SK-N-SH (cell line): Measurements from ENCODE around the gene SPOCK1. TPM values are rescaled to one million over a fixed set of nuclear protein-coding genes. Genes with fewer than 3 reads are reported as not detected.

ENCODE experiments used
- CTCF ChIA-PET: fragments of 300-600, 350-600 bp; formaldehyde crosslinking; extraction: SDS; loops from one replicate; lab custom pipeline; 2021; lab: Yijun Ruan, JAX
- POLR2A ChIA-PET: fragments of 350-600 bp; sonication (Branson Sonifier 250); formaldehyde crosslinking; extraction: SDS; loops from one replicate; lab custom pipeline; 2020; ENCODE audit warnings: antibody characterized with exemption, inconsistent platforms; lab: Yijun Ruan, JAX
- DNase-seq: peaks from one replicate; pipeline ENCODE4 v3.0.0; 2012
- H2AFZ ChIP-seq: fragments of 200-600 bp; sonication (generic); 2 replicates; pipeline ENCODE4 v1.8.1; 2016; ENCODE audit warnings: antibody characterized with exemption, mild to moderate bottlenecking, low read depth
- H3F3A ChIP-seq: fragments of 200-600 bp; sonication (generic); replicated peaks from 2 replicates; pipeline ENCODE3; 2016; ENCODE audit warnings: antibody characterized with exemption, mild to moderate bottlenecking; ENCODE audit not compliant: insufficient read depth
- H3K27ac ChIP-seq, 2 experiments: fragments of 200-500 bp in 1 of 2; fragments of 200-600 bp in 1 of 2; sonication (Bioruptor generic) in 1 of 2; sonication (generic), shearing (Covaris generic) in 1 of 2; 2 replicates each; pipeline versions ENCODE4 v1.5.1 to v1.6.1; 2014 to 2016; ENCODE audit warnings: low read depth in 2 of 2, inconsistent platforms in 1 of 2, low read length in 1 of 2, mild to moderate bottlenecking in 1 of 2, mixed read lengths in 1 of 2
- H3K27me3 ChIP-seq: fragments of 200-600 bp; sonication (generic), shearing (Covaris generic); 2 replicates; pipeline ENCODE4 v1.6.1; 2016; ENCODE audit warnings: mixed run types; ENCODE audit not compliant: insufficient read depth
- H3K36me3 ChIP-seq, 2 experiments: fragments of 200-500 bp in 1 of 2; fragments of 200-600 bp in 1 of 2; sonication (Bioruptor generic) in 1 of 2; sonication (generic) in 1 of 2; replicated peaks in 1 of 2; 2 replicates each; pipeline versions ENCODE3 to v1.5.1; 2014 to 2016; ENCODE audit warnings: low read length in 1 of 2, mild to moderate bottlenecking in 1 of 2; ENCODE audit not compliant: insufficient read depth in 2 of 2, control insufficient read depth in 1 of 2
- H3K4me1 ChIP-seq, 2 experiments: fragments of 200-500 bp in 1 of 2; fragments of 200-600 bp in 1 of 2; sonication (Bioruptor generic) in 1 of 2; sonication (generic), shearing (Covaris generic) in 1 of 2; 2 replicates each; pipeline versions ENCODE4 v1.5.1 to v1.6.1; 2014 to 2016; ENCODE audit warnings: low read depth in 1 of 2, low read length in 1 of 2, mixed run types in 1 of 2; ENCODE audit not compliant: insufficient read depth in 2 of 2, control insufficient read depth in 1 of 2
- H3K4me2 ChIP-seq: fragments of 200-600 bp; sonication (generic), shearing (Covaris generic); 2 replicates; pipeline ENCODE4 v1.6.1; 2017; ENCODE audit warnings: mixed run types
- H3K4me3 ChIP-seq, 2 experiments: fragments of 200-500 bp in 1 of 2; fragments of 200-600 bp in 1 of 2; sonication (Bioruptor generic) in 1 of 2; sonication (generic), shearing (Covaris generic) in 1 of 2; 2 replicates each; pipeline versions ENCODE4 v1.5.1 to v1.8.1; 2014 to 2016; ENCODE audit warnings: low read depth in 2 of 2, inconsistent platforms in 1 of 2, low read length in 1 of 2, mild to moderate bottlenecking in 1 of 2, mixed read lengths in 1 of 2, moderate library complexity in 1 of 2
- H3K79me2 ChIP-seq: fragments of 200-600 bp; sonication (generic); 2 replicates; pipeline ENCODE4 v1.8.1; 2017; ENCODE audit warnings: mild to moderate bottlenecking; ENCODE audit not compliant: insufficient read depth
- H3K9ac ChIP-seq: fragments of 200-600 bp; sonication (generic); 2 replicates; pipeline ENCODE4 v1.6.1; 2017; ENCODE audit warnings: mixed run types
- H3K9me2 ChIP-seq: fragments of 200-600 bp; sonication (generic); 2 replicates; pipeline ENCODE4 v1.6.1; 2017; ENCODE audit warnings: mixed run types
- H3K9me3 ChIP-seq: fragments of 200-600 bp; sonication (generic); 2 replicates; pipeline ENCODE4 v1.6.1; 2017; ENCODE audit warnings: mixed run types, mild to moderate bottlenecking, moderate library complexity
- H4K20me1 ChIP-seq: fragments of 200-600 bp; sonication (generic); 2 replicates; pipeline ENCODE4 v1.6.1; 2017; ENCODE audit warnings: mild to moderate bottlenecking, mixed run types; ENCODE audit not compliant: insufficient read depth
- CHD2 ChIP-seq: fragments of 150-350 bp; IDR thresholded peaks from 2 replicates; pipeline ENCODE4 v1.6.1; 2018; ENCODE audit warnings: low read length; ENCODE audit not compliant: partially characterized antibody
- ELF1 ChIP-seq: IDR thresholded peaks from 2 replicates; pipeline ENCODE4 v1.4.0; 2012
- EP300 ChIP-seq, 2 experiments: IDR thresholded peaks; 2 replicates each; pipeline versions ENCODE4 v1.4.0 to v1.6.1; 2012; ENCODE audit warnings: borderline replicate concordance in 1 of 2, low read depth in 1 of 2, low read length in 1 of 2
- FOXM1 ChIP-seq: IDR thresholded peaks from 2 replicates; pipeline ENCODE4 v1.4.0; 2012; ENCODE audit warnings: low read depth, mild to moderate bottlenecking
- GATA2 ChIP-seq: sonication (generic); formaldehyde crosslinking; IDR thresholded peaks from 2 replicates; pipeline ENCODE4 v1.5.0; 2020; ENCODE audit warnings: mild to moderate bottlenecking, missing genetic modification reagents
- IRF3 ChIP-seq: fragments of 150-350 bp; IDR thresholded peaks from 2 replicates; pipeline ENCODE4 v1.6.1; 2016; ENCODE audit warnings: mild to moderate bottlenecking, low read depth, low read length
- JUND ChIP-seq: IDR thresholded peaks from 2 replicates; pipeline ENCODE4 v1.4.0; 2012
- MEF2A ChIP-seq: IDR thresholded peaks from 2 replicates; pipeline ENCODE4 v1.4.0; 2012; ENCODE audit warnings: low read depth, borderline replicate concordance
- MXI1 ChIP-seq: IDR thresholded peaks from 2 replicates; pipeline ENCODE4 v1.6.1; 2012; ENCODE audit warnings: mild to moderate bottlenecking, low read depth, low read length, improper control_type of control experiment
- NFIC ChIP-seq: IDR thresholded peaks from 2 replicates; pipeline ENCODE4 v1.4.0; 2012; ENCODE audit warnings: borderline replicate concordance
- RCOR1 ChIP-seq: fragments of 150-350 bp; IDR thresholded peaks from 2 replicates; pipeline ENCODE4 v1.6.1; 2017; ENCODE audit warnings: antibody characterized with exemption, low read length
- SIN3A ChIP-seq: IDR thresholded peaks from 2 replicates; pipeline ENCODE4 v1.6.1; 2012; ENCODE audit warnings: low read depth, mild to moderate bottlenecking, low read length, moderate library complexity, borderline replicate concordance
- TCF12 ChIP-seq: IDR thresholded peaks from 2 replicates; pipeline ENCODE4 v1.4.0; 2012
- USF1 ChIP-seq: IDR thresholded peaks from 2 replicates; pipeline ENCODE4 v1.4.0; 2012; ENCODE audit warnings: low read depth, borderline replicate concordance
- YY1 ChIP-seq: IDR thresholded peaks from 2 replicates; pipeline ENCODE4 v1.4.0; 2012; ENCODE audit warnings: low read depth, mild to moderate bottlenecking
- ZBTB33 ChIP-seq: IDR thresholded peaks from 2 replicates; pipeline ENCODE4 v1.4.0; 2012; ENCODE audit warnings: low read depth, borderline replicate concordance
- WGBS: methylation state at CpG from one replicate; pipeline ENCODE4 v1.1.6; 2017; ENCODE audit warnings: low lambda C conversion rate; 5-methylcytosine and 5-hydroxymethylcytosine counted together
- polyA plus RNA-seq, 3 experiments: library from polyadenylated mRNA; depleted of rRNA; stranded (reverse); fragments of >200 nt; gene quantifications; 2 replicates each; pipeline ENCODE4 v1.2.3, GENCODE V29; 2012

Gene SPOCK1
- polyA plus RNA-seq, 1 of the 3 experiments (the other 2 are of a cell fraction), result 11.3 TPM

GRCh38 chr5:137394380-137394779 is 104.7 kb downstream of the SPOCK1 start:
- no peak overlapping the region for H2AFZ ChIP-seq
- H3K4me3 ChIP-seq, result no peak overlapping the region
- H3K9ac ChIP-seq, result no peak overlapping the region
- WGBS, result 36% methylated on average over 1 of the region's 1 CpG
- H3K27me3 ChIP-seq, result no peaks in the 10 kb centered on the region
- no peak overlapping the region for H3K4me2 ChIP-seq
- no peak for TF ChIP-seq CHD2
- no peak for TF ChIP-seq SIN3A
- no peak for TF ChIP-seq FOXM1
- TF ChIP-seq RCOR1, result no peak
- TF ChIP-seq EP300 (IDR thresholded peaks at IDR 0.05; ENCODE audit: borderline replicate concordance in 1 of 2, low read depth in 1 of 2, low read length in 1 of 2), result no peak
- no peak for TF ChIP-seq MXI1
- TF ChIP-seq JUND, result no peak
- no peak for TF ChIP-seq ELF1
- TF ChIP-seq NFIC, result no peak
- no peak for TF ChIP-seq ZBTB33
- no peak for TF ChIP-seq USF1
- no peaks in the 10 kb centered on the region for H3F3A ChIP-seq
- H3K79me2 ChIP-seq, result peaks cover 45% of the 10 kb centered on the region
- peaks cover 11 to 44% of the 10 kb centered on the region in 2 experiments; a peak in 3 of 4 replicates for H3K4me1 ChIP-seq
- no peaks in the 10 kb centered on the region for H3K9me3 ChIP-seq
- no peaks in the 10 kb centered on the region for H3K9me2 ChIP-seq
- POLR2A ChIA-PET, result no interaction called here
- CTCF ChIA-PET, result interaction anchor here (0.6 to 1.9 kb wide), 5 partner anchors 15 to 192 kb away, joined by 3 to 8 read pairs (median 4); no protein-coding TSS in a partner anchor
- no peak overlapping the region; a peak in 1 of 4 replicates for H3K27ac ChIP-seq
- H4K20me1 ChIP-seq, result peaks cover 39% of the 10 kb centered on the region
- no peaks in the 10 kb centered on the region for H3K36me3 ChIP-seq
- DNase-seq, result no peak

DNA sequence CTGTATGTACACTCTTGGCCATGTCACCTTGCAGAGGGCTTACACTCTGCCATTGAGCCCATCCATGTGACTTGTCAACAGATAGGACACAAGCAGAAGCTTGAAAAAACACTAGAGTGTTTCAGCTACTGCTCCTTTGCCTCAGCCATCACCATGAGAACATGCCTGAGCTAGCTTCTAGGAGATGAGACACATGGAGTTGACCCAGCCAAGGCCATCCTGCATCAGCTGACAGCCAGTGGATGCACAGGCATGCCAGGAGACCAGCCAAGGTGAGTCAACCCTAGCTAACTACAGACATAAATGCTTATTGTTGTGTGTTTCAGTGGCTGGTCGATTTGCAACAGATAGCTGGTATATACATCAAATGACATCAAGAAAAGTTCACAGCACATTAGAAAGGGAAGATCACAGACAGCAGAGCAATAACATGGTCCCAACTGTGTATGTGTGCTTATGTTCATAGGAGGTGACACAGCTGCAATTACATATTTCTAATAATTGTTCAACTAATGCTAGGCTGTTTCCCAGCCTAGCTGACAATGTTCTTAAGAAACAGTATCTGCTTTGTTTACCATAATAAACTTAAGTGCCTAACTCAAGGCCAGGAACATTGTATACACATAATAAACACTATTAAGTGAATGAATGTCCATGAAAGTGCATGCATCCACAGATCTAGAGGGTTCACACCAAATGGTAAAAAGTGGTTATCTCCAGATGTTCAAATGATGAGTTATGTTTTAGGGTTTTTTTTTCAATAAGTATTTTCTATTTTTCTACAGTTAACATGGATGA is 105.7 kb downstream of the SPOCK1 start:
- Histone ChIP-seq H3K4me3 (no peak overlapping the region), H3K79me2 (peaks cover 38% of the 10 kb centered on the region; the same call in 1 of the 2 replicates), H2AFZ (no peak overlapping the region), H4K20me1 (peaks cover 42% of the 10 kb centered on the region), H3K9me3 (no peaks in the 10 kb centered on the region), H3K36me3 (no peaks in the 10 kb centered on the region), H3K27ac (no peak overlapping the region), H3K4me2 (no peak overlapping the region), H3K27me3 (no peaks in the 10 kb centered on the region), H3K4me1 (peaks cover 11 to 44% of the 10 kb centered on the region in 2 experiments; a peak in 3 of 4 replicates), H3K9ac (no peak overlapping the region)
- CTCF ChIA-PET, result interaction anchor here (0.9 to 1.1 kb wide), 3 partner anchors 10 to 68 kb away, joined by 3 read pairs; no protein-coding TSS in a partner anchor
- no peak for DNase-seq
- TF ChIP-seq CHD2 (no peak), TCF12 (no peak), IRF3 (no peak), MEF2A (no peak), YY1 (no peak), GATA2 (CRISPR knock-in tag) (no peak)
- TF ChIP-seq, all 33 proteins: peak for 0
- H3F3A ChIP-seq, result no peaks in the 10 kb centered on the region
- WGBS, result 27% methylated on average over 1 of the region's 1 CpG
- H3K9me2 ChIP-seq, result no peaks in the 10 kb centered on the region
- POLR2A ChIA-PET, result no interaction called here
